ENCODE data around the gene GRIN2C.

The GRIN2C gene

DNA sequence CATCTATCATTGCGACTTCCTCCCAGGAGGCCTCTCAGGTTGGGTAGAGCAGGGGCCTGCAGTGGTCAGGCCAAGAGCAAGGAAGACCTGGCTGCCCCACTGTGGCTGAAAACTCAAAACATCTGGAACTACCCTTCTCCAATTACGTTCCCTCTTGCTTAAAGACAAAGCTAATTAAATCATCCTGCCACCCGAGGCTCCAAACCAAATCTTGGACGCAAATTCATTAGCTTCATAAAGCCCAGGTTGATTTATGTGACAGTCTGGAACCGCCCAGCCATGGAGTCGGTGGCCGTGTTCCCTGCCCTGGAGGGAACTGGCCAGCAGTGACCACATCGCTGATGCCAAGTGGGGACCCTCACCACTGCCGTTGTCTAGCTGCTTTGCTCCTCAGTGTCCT lies 21.4 kb downstream of the GRIN2C start:
- Mint-ChIP-seq H3K4me1 (ENCODE audit: low read depth) (peaks cover 43% of the 10 kb centered on the region), H3K27ac (no peak overlapping the region), H3K4me3 (no peak overlapping the region), H3K36me3 (ENCODE audit: low read depth) (peaks cover 47% of the 10 kb centered on the region), H3K27me3 (peaks cover under 1% of the 10 kb centered on the region), H3K9me3 (no peaks in the 10 kb centered on the region)
- intact Hi-C loops (cut with micrococcal nuclease) = no loop called here

DNA sequence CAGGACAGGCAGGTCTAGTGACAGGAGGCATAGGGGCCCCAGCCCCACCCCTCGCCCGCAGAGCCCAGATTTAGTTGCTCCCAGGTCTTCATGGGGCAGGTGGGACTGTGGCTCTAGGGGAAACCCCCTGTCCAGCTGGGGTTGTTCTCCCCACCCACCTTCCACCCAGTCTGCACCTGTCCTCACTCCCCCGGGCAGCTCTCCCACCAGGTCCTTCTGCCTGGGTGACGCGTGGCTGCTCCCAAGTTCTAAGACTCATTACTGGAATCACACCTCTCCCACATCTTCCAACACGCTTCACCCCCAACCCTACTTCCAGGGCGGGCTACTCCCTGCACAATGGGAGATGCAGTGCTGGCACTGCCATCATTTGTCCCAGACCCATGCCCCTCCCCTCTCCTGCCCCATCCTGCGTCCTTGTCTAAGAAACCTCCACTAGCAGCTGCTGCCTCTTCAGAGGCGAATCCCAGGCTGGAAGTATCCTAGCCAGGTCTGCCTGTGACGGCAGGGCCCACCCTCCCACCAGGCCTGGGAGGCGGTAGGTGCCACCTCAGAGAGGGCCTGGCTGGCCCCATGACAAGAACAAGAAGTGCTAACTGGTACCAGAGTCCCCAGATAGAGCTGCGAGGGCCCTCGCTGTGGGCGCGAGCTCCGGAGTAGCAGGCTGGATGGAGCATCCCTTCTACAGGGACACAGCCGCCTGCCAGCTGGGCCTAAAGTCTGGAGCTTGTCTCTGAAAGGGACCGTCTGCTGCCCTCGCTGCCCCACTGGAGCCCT lies 22.8 kb downstream of the GRIN2C start:
- Mint-ChIP-seq H3K27ac (no peak overlapping the region), H3K27me3 (no peaks in the 10 kb centered on the region), H3K4me1 (ENCODE audit: low read depth) (peaks cover 45% of the 10 kb centered on the region), H3K4me3 (no peak overlapping the region), H3K36me3 (ENCODE audit: low read depth) (peaks cover 53% of the 10 kb centered on the region), H3K9me3 (no peaks in the 10 kb centered on the region)
- intact Hi-C loops (cut with micrococcal nuclease) = no loop called here

DNA sequence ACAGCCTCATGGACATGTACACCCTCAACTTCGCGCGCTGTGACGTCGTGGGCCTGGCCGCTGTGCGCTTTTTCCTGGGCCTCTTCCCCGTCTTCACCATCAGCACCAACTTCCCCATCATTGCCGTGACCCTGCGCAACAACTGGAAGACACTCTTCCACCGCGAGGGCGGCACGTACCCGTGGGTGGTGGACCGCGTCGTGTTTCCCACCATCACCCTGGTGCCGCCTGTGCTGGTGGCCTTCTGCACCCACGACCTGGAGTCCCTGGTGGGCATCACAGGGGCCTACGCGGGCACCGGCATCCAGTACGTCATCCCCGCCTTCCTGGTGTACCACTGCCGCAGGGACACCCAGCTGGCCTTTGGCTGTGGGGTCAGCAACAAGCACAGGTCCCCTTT lies 23.5 kb downstream of the GRIN2C start:
- H3K27ac Mint-ChIP-seq = no peak overlapping the region
- H3K4me3 Mint-ChIP-seq = no peak overlapping the region
- no peaks in the 10 kb centered on the region for H3K27me3 Mint-ChIP-seq
- H3K9me3 Mint-ChIP-seq = no peaks in the 10 kb centered on the region
- H3K36me3 Mint-ChIP-seq (ENCODE audit: low read depth) = peaks cover 60% of the 10 kb centered on the region
- H3K4me1 Mint-ChIP-seq (ENCODE audit: low read depth) = peaks cover 38% of the 10 kb centered on the region
- intact Hi-C loops (cut with micrococcal nuclease) = no loop called here

DNA sequence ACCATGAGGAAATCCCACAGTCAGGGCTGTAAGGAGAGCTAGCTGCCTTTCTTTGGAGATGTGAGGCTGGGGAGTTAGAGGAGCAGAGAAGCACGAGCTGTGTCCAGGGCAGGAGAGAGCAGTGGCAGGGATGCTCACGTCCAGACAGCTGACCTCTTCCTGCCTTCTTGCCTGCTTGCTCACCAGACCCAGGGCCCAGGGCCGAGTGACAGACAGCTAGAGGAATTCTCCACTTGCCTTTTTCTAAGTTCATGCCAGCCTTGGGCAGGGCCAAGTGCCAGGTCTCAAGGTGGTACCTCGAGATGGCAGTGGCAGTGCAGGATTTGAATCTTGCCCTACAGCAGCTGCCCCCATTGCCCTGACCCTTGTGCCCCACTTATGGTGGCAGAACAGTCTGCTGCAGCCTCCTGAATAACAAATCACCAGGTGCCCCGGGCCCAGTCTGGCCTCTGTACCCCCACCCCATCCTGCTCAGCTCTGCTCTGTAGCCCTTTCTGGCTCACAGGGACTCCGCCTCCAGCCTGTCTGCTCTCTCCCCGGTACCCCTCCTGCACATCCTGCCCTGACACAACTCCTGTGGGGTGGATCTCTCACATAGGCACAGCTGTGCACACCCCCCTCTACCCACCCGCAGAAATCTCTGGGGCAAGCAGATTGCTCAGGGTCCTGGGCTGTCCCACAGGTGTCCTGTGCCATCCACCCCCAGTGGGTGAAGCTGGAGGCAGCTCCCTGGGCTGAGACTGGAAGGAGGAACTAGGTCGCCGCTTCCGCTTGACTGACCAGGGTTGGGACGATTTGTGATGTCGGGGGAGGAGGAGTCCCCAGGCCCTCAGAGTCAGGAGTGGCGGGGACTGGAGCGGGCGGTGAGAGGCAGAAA lies 25.9 kb downstream of the GRIN2C start:
- intact Hi-C loops (cut with micrococcal nuclease) = no loop called here
- H3K36me3 Mint-ChIP-seq (ENCODE audit: low read depth) = peaks cover 77% of the 10 kb centered on the region
- no peaks in the 10 kb centered on the region for H3K27me3 Mint-ChIP-seq
- H3K4me3 Mint-ChIP-seq = no peak overlapping the region
- H3K9me3 Mint-ChIP-seq = no peaks in the 10 kb centered on the region
- H3K27ac Mint-ChIP-seq = peak overlapping the region; percentile 73
- peaks cover 22% of the 10 kb centered on the region for H3K4me1 Mint-ChIP-seq (ENCODE audit: low read depth)

DNA sequence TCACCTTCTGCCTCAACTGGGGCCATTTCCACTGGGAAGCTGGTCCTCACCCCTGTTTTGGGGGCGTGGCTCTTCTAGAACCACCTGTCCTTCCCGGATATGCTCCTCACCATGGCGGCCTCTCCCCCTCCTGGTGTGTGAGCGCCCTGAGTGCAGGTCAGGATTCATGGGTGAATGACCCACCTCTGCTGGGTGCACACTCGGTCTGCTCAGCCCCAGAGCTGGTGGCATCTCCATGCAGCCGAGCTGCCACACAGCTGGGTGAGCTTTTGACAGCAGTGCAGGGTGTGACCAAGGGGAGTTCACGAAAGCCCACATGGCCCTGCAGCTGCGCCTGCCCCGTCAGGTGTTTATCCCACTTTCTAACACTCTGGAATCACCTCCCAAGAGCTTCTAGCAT lies 27.3 kb downstream of the GRIN2C start:
- H3K4me1 Mint-ChIP-seq (ENCODE audit: low read depth) = peaks cover 22% of the 10 kb centered on the region
- intact Hi-C loops (cut with micrococcal nuclease) = no loop called here
- peaks cover 76% of the 10 kb centered on the region for H3K36me3 Mint-ChIP-seq (ENCODE audit: low read depth)
- no peak overlapping the region for H3K4me3 Mint-ChIP-seq
- no peaks in the 10 kb centered on the region for H3K9me3 Mint-ChIP-seq
- H3K27me3 Mint-ChIP-seq = no peaks in the 10 kb centered on the region
- H3K27ac Mint-ChIP-seq = no peak overlapping the region

DNA sequence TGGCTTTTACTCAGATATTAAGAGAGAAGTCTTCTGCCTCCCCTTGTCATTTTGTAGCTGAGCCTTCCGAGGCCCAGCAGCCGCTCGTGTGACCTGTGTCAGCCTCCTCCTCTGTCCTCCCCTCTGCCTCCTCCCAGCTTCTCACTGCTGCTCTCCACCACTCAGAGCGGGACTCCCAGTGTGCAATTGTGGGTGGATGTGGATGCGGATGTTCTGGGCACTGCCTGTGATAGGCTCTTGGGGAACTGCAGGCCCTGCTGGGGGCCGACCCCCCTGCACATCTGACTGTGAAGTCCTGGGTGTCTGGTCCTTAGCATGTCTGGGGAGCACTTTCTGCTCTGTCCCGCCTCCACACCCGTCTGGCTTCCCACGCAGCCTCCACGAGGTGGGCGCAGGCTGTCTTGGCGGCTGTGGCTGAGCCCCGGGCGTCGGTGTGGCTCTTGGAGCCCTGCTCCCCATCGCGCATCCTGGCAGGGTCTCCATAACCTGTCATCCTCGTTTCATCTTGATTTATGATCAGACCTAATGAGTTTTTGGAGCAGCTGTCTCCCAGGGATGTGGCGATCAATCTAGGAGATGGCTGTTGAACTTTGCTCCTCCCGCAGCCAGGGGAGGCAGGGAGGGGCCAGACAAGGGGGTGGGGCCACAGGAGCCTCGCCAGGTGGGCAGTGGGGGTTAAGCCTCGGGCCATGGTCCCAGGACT lies 28.1 kb downstream of the GRIN2C start:
- H3K27ac Mint-ChIP-seq = no peak overlapping the region
- H3K4me3 Mint-ChIP-seq = no peak overlapping the region

DNA sequence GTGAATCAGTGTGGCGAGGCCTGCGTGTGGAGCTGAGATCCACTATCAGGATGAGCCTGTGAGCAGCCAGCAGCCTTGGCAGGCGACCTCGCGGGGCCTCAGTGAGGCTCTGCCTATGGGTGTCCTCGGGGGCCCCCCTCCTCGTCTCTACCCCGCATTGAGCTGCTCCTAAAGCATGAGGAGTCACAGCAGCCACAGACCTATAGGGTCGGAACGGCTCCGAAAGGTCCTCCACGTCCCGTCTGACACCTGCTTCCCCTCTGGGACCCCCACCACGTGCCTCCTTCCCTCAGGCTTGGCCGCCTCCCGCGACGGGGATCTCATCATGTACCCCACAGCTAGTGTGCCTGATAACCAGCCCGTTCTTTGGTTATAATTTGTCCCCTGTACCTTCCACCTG lies 28.8 kb downstream of the GRIN2C start:
- Mint-ChIP-seq H3K4me1 (ENCODE audit: low read depth) (peaks cover 22% of the 10 kb centered on the region), H3K27me3 (no peaks in the 10 kb centered on the region), H3K36me3 (ENCODE audit: low read depth) (peaks cover 76% of the 10 kb centered on the region), H3K9me3 (no peaks in the 10 kb centered on the region), H3K27ac (no peak overlapping the region), H3K4me3 (no peak overlapping the region)
- intact Hi-C loops (cut with micrococcal nuclease) = no loop called here

More for the DNA sequence above, 28.1 kb downstream of the GRIN2C start:
- H3K27me3 Mint-ChIP-seq = no peaks in the 10 kb centered on the region
- H3K36me3 Mint-ChIP-seq (ENCODE audit: low read depth) = peaks cover 76% of the 10 kb centered on the region
- peaks cover 22% of the 10 kb centered on the region for H3K4me1 Mint-ChIP-seq (ENCODE audit: low read depth)
- H3K9me3 Mint-ChIP-seq = no peaks in the 10 kb centered on the region
- intact Hi-C loops (cut with micrococcal nuclease) = no loop called here

DNA sequence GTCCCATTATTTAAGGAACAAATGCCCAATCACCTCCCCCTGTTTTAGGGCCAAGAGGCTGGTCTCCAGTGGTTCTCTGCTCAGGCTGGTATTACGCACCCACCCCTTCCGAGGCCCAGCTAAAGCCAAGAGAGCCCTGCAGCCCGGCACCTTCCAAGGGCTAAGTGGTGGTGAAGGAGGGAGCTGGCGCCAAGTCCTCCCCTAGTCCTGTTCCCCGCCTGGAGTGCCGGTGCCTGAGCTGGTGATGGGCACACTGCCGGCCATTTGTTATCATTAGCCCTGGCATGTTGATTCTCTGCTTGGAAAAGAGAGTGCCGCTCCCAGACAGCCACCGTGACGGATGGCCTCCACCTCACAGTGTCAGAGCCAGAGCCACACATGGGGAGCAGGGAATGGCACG lies 31.9 kb downstream of the GRIN2C start:
- Mint-ChIP-seq H3K9me3 (no peaks in the 10 kb centered on the region), H3K4me1 (ENCODE audit: low read depth) (peaks cover 4% of the 10 kb centered on the region), H3K27me3 (no peaks in the 10 kb centered on the region), H3K4me3 (no peak overlapping the region), H3K36me3 (ENCODE audit: low read depth) (peaks cover 96% of the 10 kb centered on the region), H3K27ac (no peak overlapping the region)
- intact Hi-C loops (cut with micrococcal nuclease) = no loop called here

DNA sequence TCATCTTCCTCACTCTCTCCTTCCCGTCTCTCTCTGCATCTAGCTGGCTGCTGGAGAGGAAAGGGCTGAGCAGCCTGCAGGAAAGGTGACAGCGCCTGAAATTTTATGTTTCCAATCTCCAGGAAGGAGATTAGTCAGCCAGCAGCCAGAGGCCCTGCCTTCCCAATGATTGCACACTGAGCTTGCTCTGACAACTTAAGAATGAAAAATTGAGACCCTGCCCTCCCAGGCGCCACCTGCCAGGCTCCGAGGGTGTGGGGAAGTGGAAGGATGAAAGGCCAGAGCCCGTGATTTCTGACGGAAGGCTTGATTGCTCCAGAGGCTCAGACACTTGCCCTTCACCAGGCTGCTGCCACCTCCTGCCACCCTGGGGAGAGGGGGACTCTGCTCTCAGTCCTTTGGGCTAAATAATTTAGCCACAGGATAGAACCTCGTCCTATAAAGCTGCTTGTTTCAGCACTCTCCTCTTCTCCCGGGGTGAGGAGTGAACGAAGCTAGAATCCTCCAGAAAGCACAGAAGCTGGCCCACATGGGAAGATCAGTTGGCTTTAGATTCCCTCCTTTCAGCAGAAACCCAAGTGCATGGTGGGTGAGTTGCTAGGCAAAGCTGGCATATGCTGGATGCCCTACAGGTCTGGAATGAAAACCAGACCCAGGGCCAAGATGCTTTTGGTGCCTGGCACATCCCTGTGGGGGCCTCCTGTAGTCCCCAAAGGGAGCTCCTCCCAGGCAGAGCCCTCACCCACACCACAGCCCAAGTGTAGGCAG lies 33.5 kb downstream of the GRIN2C start:
- Mint-ChIP-seq H3K9me3 (no peaks in the 10 kb centered on the region), H3K4me3 (no peak overlapping the region), H3K4me1 (ENCODE audit: low read depth) (no peaks in the 10 kb centered on the region), H3K27ac (no peak overlapping the region), H3K36me3 (ENCODE audit: low read depth) (peaks cover 99% of the 10 kb centered on the region), H3K27me3 (no peaks in the 10 kb centered on the region)
- intact Hi-C loops (cut with micrococcal nuclease) = no loop called here

DNA sequence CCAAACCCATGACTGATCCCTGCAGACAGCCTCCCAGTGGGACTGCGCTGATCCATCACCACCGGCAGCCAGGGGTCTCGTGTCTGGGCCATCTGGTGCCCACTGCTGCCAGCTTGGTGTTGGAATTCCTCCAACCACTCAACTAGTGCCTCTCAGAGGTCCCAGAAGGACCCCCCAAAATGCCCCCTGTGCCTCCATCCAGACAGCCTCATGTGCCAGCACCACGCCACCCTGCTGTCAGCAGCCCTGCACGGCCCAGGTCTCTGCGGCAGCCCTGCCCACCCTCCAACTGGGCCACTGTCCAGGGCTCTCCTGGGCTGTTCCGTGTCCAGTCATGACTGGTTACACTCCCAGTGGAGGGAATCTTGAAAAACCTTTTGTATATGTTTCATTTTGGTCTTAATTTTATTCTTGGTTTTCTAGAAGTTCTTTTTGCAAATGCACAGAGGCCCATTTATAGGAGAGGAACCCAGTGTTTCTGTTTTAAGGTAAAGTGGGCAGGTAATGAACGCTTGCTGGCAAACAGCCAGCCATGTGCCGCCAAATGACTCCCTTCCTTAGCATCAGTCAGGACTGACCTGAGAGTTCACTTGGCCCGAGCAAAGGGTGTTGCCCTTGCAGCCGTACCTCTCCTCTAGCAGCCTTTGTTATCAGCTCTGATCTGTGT lies 34.6 kb downstream of the GRIN2C start:
- Mint-ChIP-seq H3K9me3 (no peaks in the 10 kb centered on the region), H3K4me3 (no peak overlapping the region), H3K27ac (no peak overlapping the region), H3K27me3 (no peaks in the 10 kb centered on the region), H3K4me1 (ENCODE audit: low read depth) (no peaks in the 10 kb centered on the region), H3K36me3 (ENCODE audit: low read depth) (peaks cover 99% of the 10 kb centered on the region)
- intact Hi-C loops (cut with micrococcal nuclease) = no loop called here

DNA sequence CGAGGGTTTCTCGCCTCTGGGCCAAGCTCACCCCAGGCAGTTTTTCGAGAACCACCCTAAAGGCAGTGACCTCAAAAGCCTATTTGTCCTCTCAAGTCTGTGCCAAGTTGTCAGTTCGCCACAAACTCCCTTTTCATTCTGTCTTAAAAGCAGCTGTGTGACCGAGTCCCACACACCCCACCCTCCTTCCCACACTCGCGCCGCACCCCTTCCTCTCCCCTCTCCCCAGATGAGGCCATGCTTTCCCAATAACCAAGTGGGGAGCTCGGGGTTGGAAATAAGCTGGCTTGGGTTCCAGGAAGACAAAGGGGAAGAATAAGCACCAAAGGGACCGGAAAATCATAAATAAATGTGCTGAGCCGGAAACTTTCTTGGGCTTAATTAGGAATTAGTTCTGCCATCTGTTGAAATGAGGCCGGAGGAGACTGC lies 36.7 kb downstream of the GRIN2C start:
- Mint-ChIP-seq H3K4me1 (ENCODE audit: low read depth) (no peaks in the 10 kb centered on the region), H3K27me3 (no peaks in the 10 kb centered on the region), H3K9me3 (no peaks in the 10 kb centered on the region), H3K27ac (no peak overlapping the region), H3K4me3 (no peak overlapping the region), H3K36me3 (ENCODE audit: low read depth) (peaks cover 100% of the 10 kb centered on the region)
- intact Hi-C loops (cut with micrococcal nuclease) = no loop called here

DNA sequence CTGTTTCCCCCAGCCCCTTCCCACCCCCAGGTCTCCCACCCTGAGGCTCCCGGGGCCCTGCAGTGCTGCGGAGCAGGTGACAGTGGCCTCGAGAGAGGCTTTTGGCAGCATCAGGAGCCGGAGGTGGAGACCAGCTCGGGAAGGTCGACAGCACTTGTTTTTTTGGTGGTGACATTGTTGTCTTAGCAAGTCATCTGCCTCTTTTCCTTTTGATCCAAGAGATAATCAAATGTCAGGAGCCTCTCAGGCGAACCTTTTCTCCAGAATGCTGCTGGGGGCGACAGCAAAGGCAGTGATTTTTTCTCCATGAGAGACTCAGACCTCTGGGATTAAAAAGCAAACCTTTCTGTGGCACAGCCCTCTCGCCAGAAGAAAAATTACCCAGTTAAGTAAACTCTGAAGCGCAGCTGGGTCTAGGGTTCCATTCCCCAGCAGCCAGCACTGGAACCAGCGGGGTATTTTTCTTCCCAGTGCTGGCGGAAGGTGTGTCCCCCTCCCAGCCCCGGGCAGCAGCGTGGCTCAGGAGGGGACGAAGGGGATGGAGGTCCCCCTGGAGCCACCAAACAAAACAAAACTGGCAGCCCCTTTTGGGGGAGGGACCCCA lies 37.2 kb downstream of the GRIN2C start:
- intact Hi-C loops (cut with micrococcal nuclease) = no loop called here

More for the DNA sequence above, 37.2 kb downstream of the GRIN2C start:
- Mint-ChIP-seq H3K27ac (no peak overlapping the region), H3K36me3 (ENCODE audit: low read depth) (peaks cover 100% of the 10 kb centered on the region), H3K4me1 (ENCODE audit: low read depth) (no peaks in the 10 kb centered on the region), H3K4me3 (no peak overlapping the region), H3K27me3 (no peaks in the 10 kb centered on the region), H3K9me3 (no peaks in the 10 kb centered on the region)

All from dendritic cell treated with granulocyte-macrophage colony-stimulating factor and Interleukin-4, amounts not matched to agents 40 ng/mL and 50 ng/mL, for 4 days (primary cell).